Fibroblast of lung (primary cell): ENCODE results near the gene SLC25A36.

Experiments used
- EZH2 ChIP-seq: IDR thresholded peaks from 2 replicates; pipeline ENCODE4 v1.5.1; 2012; ENCODE audit warnings: low read length, control low read depth, mild to moderate bottlenecking; ENCODE audit errors: missing control alignments
- TF ChIP-seq, protein P1 (sequence below), 2 donors: IDR thresholded peaks in 1 of 2; conservative IDR thresholded peaks in 1 of 2; 1 replicate in 1 of 2; 2 replicates in 1 of 2; pipeline ENCODE4 v1.5.1; 2011 to 2012; ENCODE audit warnings: low read length in 2 of 2, control low read depth in 1 of 2, inconsistent platforms in 1 of 2, low read depth in 1 of 2, mild to moderate bottlenecking in 1 of 2

DNA sequence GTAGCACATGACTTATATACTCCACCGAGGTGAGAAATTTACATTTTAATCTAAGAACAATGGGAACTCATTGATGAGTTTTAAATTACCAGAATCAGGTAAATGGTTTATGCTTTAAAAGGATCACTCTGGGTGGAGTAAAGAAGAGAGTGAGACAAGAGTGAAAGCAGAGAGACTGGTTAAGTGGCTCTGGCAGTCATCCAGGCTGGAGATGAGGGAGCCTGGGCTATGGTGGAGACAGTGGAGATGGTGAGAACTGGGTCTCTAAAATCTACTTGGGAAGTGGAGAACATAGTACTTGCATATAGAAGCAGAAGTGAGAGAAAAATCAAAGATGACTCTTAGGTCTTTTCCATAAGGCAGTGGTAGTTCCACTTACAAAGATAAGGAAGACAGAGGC, 37.1 kb upstream of the SLC25A36 start:
- TF ChIP-seq, protein P1, sequence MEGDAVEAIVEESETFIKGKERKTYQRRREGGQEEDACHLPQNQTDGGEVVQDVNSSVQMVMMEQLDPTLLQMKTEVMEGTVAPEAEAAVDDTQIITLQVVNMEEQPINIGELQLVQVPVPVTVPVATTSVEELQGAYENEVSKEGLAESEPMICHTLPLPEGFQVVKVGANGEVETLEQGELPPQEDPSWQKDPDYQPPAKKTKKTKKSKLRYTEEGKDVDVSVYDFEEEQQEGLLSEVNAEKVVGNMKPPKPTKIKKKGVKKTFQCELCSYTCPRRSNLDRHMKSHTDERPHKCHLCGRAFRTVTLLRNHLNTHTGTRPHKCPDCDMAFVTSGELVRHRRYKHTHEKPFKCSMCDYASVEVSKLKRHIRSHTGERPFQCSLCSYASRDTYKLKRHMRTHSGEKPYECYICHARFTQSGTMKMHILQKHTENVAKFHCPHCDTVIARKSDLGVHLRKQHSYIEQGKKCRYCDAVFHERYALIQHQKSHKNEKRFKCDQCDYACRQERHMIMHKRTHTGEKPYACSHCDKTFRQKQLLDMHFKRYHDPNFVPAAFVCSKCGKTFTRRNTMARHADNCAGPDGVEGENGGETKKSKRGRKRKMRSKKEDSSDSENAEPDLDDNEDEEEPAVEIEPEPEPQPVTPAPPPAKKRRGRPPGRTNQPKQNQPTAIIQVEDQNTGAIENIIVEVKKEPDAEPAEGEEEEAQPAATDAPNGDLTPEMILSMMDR (conservative IDR thresholded peaks at IDR 0.05 in 1 of 2, IDR thresholded peaks at IDR 0.05 in 1 of 2; ENCODE audit: low read depth in 1 of 2, low read length in 2 of 2) = no peak
- TF ChIP-seq EZH2 = no peak
